ENCODE results near the gene NUDT16L1.

GRCh38 chr16:4656695-4657686 is 36.4 kb upstream of the NUDT16L1 start:
- no peak for TF ChIP-seq POLR2A (IDR thresholded peaks at IDR 0.05)
- TF ChIP-seq, protein P1, sequence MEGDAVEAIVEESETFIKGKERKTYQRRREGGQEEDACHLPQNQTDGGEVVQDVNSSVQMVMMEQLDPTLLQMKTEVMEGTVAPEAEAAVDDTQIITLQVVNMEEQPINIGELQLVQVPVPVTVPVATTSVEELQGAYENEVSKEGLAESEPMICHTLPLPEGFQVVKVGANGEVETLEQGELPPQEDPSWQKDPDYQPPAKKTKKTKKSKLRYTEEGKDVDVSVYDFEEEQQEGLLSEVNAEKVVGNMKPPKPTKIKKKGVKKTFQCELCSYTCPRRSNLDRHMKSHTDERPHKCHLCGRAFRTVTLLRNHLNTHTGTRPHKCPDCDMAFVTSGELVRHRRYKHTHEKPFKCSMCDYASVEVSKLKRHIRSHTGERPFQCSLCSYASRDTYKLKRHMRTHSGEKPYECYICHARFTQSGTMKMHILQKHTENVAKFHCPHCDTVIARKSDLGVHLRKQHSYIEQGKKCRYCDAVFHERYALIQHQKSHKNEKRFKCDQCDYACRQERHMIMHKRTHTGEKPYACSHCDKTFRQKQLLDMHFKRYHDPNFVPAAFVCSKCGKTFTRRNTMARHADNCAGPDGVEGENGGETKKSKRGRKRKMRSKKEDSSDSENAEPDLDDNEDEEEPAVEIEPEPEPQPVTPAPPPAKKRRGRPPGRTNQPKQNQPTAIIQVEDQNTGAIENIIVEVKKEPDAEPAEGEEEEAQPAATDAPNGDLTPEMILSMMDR (IDR thresholded peaks at IDR 0.05) = no peak

Measured in uterus (tissue), 2 donors.